Thyroid gland (tissue), 4 donors: ENCODE measurements around the gene CXCL3.

Source experiments
- POLR2A ChIP-seq, 2 donors: fragments of 450-650 bp; IDR thresholded peaks; one replicate each; pipeline ENCODE4 v1.6.1; 2017; ENCODE audit warnings: antibody characterized with exemption in 2 of 2, mild to moderate bottlenecking in 2 of 2, moderate library complexity in 1 of 2
- TF ChIP-seq, protein P1 (sequence below), 6 experiments: fragments of 200-600 bp in 3 of 6; fragments of 450-650 bp in 3 of 6; sonication (generic) in 3 of 6; IDR thresholded peaks; one replicate each; pipeline ENCODE4 v1.5.1; 2016 to 2019; ENCODE audit warnings: antibody characterized with exemption in 6 of 6, mild to moderate bottlenecking in 2 of 6, inconsistent platforms in 1 of 6, moderate library complexity in 1 of 6

DNA sequence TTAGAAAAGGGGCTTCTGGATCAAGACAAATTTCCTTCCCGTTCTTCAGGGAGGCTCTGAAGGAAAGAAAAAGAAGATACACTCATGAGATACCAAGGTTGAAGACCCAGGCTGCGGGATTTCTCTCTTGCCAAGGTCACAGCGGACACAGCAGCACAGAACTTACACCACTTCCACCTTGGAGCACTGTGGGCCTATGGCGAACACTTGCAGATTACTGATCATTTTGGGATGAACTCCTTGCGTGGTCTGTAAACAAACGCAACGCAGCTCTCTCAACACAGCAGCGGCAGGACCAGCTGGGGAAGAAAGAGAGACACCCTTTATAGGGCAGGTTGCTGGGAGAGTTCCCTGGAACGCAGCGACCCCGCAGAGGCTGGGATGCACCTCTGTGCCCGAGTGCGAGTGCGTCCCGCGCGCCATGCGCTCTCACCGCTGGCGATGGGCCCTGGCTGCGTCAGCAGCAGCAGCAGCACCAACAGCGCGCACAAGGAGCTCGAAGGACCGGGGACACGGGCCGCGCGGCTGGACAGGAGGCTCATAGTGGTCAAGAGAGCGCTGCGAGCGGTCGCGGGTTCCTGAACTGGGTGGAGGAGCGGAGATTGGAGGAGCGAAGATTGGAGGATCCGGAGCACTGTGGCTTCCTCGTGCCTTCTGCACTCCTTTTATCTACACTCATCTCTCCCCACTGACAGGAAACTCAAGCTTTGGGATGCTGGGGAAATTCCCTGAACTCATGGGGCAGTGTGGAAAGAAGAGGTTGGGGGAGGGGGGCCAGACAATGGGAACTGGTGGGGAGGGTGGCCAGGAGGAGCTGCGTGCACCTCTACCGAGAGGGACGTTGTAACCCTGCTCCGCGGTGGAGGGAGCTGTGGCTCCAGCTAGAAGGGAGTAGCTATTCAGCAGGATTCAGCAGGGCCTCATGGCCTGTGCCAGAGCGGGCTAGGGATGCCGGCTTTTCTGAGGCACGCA is 40.2 kb downstream of the CXCL3 start, which contains the start of gene CXCL5:
- TF ChIP-seq, protein P1, sequence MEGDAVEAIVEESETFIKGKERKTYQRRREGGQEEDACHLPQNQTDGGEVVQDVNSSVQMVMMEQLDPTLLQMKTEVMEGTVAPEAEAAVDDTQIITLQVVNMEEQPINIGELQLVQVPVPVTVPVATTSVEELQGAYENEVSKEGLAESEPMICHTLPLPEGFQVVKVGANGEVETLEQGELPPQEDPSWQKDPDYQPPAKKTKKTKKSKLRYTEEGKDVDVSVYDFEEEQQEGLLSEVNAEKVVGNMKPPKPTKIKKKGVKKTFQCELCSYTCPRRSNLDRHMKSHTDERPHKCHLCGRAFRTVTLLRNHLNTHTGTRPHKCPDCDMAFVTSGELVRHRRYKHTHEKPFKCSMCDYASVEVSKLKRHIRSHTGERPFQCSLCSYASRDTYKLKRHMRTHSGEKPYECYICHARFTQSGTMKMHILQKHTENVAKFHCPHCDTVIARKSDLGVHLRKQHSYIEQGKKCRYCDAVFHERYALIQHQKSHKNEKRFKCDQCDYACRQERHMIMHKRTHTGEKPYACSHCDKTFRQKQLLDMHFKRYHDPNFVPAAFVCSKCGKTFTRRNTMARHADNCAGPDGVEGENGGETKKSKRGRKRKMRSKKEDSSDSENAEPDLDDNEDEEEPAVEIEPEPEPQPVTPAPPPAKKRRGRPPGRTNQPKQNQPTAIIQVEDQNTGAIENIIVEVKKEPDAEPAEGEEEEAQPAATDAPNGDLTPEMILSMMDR (IDR thresholded peaks at IDR 0.05) = no peak
- TF ChIP-seq POLR2A (IDR thresholded peaks at IDR 0.05) = no peak
